Transverse colon (tissue), 3 donors: ENCODE measurements around the gene CDKL2.

Experiments
- POLR2A ChIP-seq: fragments of 450-650 bp; IDR thresholded peaks from one replicate; pipeline ENCODE4 v1.6.1; 2016; ENCODE audit warnings: antibody characterized with exemption, mild to moderate bottlenecking, moderate library complexity
- TF ChIP-seq, protein P1 (sequence below), 5 experiments: fragments of 200-600 bp in 3 of 5; fragments of 450-650 bp in 2 of 5; sonication (generic) in 3 of 5; IDR thresholded peaks; 1 replicate in 2 of 5; 2 replicates in 3 of 5; pipeline ENCODE4 v1.5.1; 2016 to 2017; ENCODE audit warnings: antibody characterized with exemption in 5 of 5, inconsistent platforms in 3 of 5, mild to moderate bottlenecking in 2 of 5, moderate library complexity in 1 of 5

DNA sequence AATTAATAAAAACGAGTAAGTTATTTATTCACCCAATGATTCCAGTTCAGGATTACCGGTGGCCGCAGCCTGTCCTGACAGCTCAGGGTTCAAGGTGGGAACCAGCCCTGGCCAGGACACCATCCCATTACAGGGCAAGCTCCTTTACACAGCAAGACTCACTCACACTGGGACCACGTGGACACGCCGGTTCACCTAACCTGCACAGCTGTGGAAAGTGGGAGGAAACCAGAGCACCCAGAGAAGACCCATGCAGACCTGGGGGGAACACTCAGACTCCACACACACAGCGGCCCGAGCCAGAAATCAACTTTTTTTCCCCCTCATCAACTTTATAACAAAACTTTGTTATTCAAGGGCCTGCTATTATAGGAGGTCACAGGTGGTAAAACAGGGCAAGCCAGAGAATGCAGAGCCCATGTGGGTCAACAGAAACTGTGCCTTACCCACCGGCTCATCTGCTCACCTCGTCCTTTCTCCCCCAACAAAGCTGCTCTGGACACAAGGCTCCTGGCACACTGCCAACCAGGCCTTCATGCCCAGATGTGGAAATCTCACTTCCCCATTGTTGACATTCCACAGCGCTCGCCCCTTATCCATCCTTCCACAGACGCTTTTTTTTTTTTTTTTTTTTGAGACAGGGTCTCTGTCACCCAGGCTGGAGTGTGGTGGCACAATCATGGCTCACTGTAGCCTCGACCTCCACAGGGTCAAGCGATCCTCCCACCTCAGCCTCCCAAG lies 82.5 kb downstream of the CDKL2 start:
- TF ChIP-seq, protein P1, sequence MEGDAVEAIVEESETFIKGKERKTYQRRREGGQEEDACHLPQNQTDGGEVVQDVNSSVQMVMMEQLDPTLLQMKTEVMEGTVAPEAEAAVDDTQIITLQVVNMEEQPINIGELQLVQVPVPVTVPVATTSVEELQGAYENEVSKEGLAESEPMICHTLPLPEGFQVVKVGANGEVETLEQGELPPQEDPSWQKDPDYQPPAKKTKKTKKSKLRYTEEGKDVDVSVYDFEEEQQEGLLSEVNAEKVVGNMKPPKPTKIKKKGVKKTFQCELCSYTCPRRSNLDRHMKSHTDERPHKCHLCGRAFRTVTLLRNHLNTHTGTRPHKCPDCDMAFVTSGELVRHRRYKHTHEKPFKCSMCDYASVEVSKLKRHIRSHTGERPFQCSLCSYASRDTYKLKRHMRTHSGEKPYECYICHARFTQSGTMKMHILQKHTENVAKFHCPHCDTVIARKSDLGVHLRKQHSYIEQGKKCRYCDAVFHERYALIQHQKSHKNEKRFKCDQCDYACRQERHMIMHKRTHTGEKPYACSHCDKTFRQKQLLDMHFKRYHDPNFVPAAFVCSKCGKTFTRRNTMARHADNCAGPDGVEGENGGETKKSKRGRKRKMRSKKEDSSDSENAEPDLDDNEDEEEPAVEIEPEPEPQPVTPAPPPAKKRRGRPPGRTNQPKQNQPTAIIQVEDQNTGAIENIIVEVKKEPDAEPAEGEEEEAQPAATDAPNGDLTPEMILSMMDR (IDR thresholded peaks at IDR 0.05): no peak
- TF ChIP-seq POLR2A: no peak
